HUES6 (cell line): ENCODE data around the gene DSTN.

Experiments
- H3K27ac ChIP-seq: 2 replicates; pipeline ENCODE4 v1.7.0; 2013; ENCODE audit warnings: low read depth, mild to moderate bottlenecking, low read length, inconsistent platforms
- H3K27me3 ChIP-seq: 2 replicates; pipeline ENCODE4 v1.6.1; 2013; ENCODE audit warnings: low read length; ENCODE audit not compliant: control insufficient read depth, insufficient read depth
- H3K36me3 ChIP-seq: 2 replicates; pipeline ENCODE4 v1.6.1; 2013; ENCODE audit warnings: low read length; ENCODE audit not compliant: control insufficient read depth, insufficient read depth
- H3K4me1 ChIP-seq: 2 replicates; pipeline ENCODE4 v1.6.1; 2013; ENCODE audit warnings: low read length; ENCODE audit not compliant: control insufficient read depth, insufficient read depth
- H3K4me3 ChIP-seq: 2 replicates; pipeline ENCODE4 v1.5.1; 2013; ENCODE audit warnings: low read depth, low read length
- H3K9ac ChIP-seq: one replicate; pipeline ENCODE4 v1.6.1; 2013; ENCODE audit warnings: mild to moderate bottlenecking, low read length
- H3K9me3 ChIP-seq: 2 replicates; pipeline ENCODE4 v1.6.1; 2013; ENCODE audit warnings: low read depth, low read length; ENCODE audit not compliant: control insufficient read depth, insufficient read depth

DSTN gene

GRCh38 chr20:17545127-17545526 lies 24.7 kb upstream of the DSTN start:
- Histone ChIP-seq H3K4me1 (no peaks in the 10 kb centered on the region), H3K4me3 (no peak overlapping the region), H3K36me3 (no peaks in the 10 kb centered on the region), H3K9me3 (no peaks in the 10 kb centered on the region), H3K27ac (no peak overlapping the region), H3K9ac (no peak overlapping the region), H3K27me3 (no peaks in the 10 kb centered on the region)

DNA sequence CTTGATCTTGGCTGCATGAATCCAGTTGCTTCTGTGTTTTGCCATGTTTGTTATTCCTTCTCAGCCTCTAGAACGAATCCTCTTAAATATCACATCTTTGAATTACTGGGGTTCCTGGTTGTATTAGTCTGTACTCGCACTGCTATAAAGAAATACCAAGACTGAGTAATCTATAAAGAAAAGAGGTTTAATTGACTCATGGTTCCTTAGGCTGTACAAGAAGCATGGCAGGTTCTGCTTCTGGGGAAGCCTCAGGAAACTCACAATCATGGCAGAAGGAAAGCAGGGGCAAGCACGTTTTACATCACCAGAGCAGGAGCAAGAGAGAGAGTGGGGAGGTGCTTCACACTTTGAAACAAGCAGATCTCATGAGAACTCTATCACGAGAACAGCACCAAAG lies 20.7 kb upstream of the DSTN start:
- no peak overlapping the region for H3K9ac ChIP-seq
- no peaks in the 10 kb centered on the region for H3K4me1 ChIP-seq
- no peaks in the 10 kb centered on the region for H3K27me3 ChIP-seq
- no peak overlapping the region for H3K4me3 ChIP-seq
- no peak overlapping the region for H3K27ac ChIP-seq
- H3K36me3 ChIP-seq, result no peaks in the 10 kb centered on the region
- H3K9me3 ChIP-seq, result no peaks in the 10 kb centered on the region

DNA sequence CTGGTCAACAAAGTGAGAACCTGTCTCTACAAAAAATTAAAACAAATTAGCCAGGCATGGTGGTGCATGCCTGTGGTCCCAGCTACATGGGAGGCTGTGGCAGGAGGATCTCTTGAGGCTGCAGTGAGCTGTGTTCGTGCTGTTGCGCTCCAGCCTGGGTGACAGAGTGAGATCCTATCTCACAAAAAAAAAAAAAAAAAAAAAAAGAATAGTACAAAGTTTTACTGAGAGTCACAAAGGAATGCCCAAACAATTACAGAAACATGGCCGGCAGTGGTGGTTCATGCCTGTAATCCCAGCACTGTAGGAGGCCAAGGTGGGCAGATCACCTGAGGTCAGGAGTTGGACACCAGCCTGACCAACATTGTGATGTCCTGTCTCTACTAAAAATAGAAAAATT lies 14.8 kb upstream of the DSTN start:
- no peak overlapping the region for H3K27ac ChIP-seq
- no peaks in the 10 kb centered on the region for H3K27me3 ChIP-seq
- no peak overlapping the region for H3K9ac ChIP-seq
- no peak overlapping the region for H3K4me3 ChIP-seq
- H3K36me3 ChIP-seq, result no peaks in the 10 kb centered on the region
- H3K4me1 ChIP-seq, result peaks cover 27% of the 10 kb centered on the region
- no peaks in the 10 kb centered on the region for H3K9me3 ChIP-seq

DNA sequence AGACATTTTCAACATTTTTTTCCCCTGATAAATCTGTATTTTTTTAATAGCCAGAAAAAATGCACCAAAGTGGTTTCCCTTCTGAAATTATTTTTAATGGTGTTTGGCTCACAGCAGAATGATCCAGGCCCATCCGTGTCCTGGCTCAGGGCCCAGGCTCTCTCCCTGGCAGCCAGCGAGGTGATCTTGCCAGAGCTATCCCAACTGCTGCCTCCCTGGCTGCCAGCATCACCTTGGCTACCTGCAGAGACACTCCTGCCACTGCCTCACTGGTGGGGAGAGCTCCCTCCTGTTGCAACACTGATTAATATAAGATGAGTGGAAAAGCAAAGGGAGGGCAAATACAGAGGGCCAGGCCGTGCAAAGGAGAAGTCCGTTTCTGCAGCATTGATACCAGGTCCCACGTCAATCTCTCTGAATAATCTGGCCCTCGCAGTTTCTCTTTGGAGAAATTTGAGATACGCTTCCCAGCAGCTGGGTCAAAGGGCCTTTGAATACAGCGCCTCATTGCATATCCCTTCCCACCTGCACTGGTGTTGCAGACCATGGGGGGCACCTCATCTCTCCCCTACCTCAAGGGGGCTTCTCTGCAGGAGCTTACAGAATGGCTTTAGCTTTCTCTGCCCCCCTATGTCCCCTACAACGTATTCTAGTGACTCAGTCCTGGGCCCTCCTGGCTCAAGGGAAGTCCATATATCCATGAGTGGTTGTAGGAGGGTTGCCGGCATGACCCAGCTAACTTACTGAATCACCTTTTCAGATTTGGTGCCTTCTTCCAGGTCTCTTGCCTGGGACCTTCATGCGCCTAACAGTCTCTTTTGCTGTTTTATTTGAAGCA lies 12.8 kb upstream of the DSTN start:
- H3K4me1 ChIP-seq, result peaks cover 27% of the 10 kb centered on the region

GRCh38 chr20:17557675-17558006 lies 12.2 kb upstream of the DSTN start:
- Histone ChIP-seq H3K4me1 (peaks cover 27% of the 10 kb centered on the region), H3K27ac (no peak overlapping the region), H3K27me3 (no peaks in the 10 kb centered on the region), H3K9me3 (no peaks in the 10 kb centered on the region), H3K4me3 (no peak overlapping the region), H3K36me3 (no peaks in the 10 kb centered on the region), H3K9ac (no peak overlapping the region)

More for the DNA sequence above, 12.8 kb upstream of the DSTN start:
- H3K9ac ChIP-seq, result no peak overlapping the region
- H3K9me3 ChIP-seq, result no peaks in the 10 kb centered on the region
- no peaks in the 10 kb centered on the region for H3K36me3 ChIP-seq
- no peak overlapping the region for H3K27ac ChIP-seq
- H3K4me3 ChIP-seq, result no peak overlapping the region
- no peaks in the 10 kb centered on the region for H3K27me3 ChIP-seq

- peaks cover 31% of the 10 kb centered on the region for H3K4me1 ChIP-seq
- no peaks in the 10 kb centered on the region for H3K36me3 ChIP-seq
- no peak overlapping the region for H3K9ac ChIP-seq
- H3K27me3 ChIP-seq, result no peaks in the 10 kb centered on the region
- H3K4me3 ChIP-seq, result no peak overlapping the region
- no peaks in the 10 kb centered on the region for H3K9me3 ChIP-seq
- H3K27ac ChIP-seq, result peak overlapping the region; percentile 70; the same call in 1 of the 2 replicates
These were observed 11.5 kb upstream of the DSTN start for GRCh38 chr20:17558154-17558940.

DNA sequence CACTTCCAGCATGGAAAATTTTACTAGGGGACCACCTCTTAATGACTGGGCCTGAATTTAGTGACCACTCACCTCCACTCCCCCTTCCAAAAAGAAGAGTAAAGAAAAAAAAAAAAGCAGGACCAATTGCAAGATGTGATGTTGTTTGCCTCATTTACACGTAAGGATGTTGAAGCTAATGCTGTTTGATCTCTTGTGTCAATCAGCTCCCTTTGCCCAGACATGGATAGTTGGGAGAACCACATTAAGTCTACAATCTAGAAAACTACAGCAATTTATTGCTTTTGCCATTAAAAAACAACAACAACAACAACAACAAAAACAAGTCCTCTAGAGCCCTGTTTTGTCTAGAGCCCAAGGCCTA lies 11.0 kb upstream of the DSTN start:
- Histone ChIP-seq H3K9me3 (no peaks in the 10 kb centered on the region), H3K4me3 (no peak overlapping the region), H3K27ac (peak overlapping the region; percentile 42; the same call in 1 of the 2 replicates), H3K4me1 (peaks cover 31% of the 10 kb centered on the region), H3K27me3 (no peaks in the 10 kb centered on the region), H3K36me3 (no peaks in the 10 kb centered on the region), H3K9ac (no peak overlapping the region)

DNA sequence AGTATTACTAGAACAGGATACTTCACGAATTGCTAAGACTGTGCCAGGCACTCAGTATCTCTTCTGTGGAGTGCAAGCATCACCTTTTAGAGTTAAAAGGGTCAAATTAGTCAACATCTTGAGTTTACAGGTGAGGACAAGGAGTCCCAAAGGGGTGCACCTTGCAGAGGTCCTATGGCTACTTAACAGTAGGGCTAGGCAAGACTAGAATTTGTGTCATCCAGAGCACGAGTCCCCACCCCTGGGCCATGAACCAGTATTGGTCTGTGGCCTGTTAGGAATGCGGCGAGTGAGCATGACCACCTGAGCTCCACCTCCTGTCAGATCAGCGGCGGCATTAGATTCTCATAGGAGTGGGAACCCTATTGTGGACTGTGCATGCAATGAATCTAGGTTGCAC lies 10.5 kb upstream of the DSTN start:
- Histone ChIP-seq H3K4me1 (peaks cover 31% of the 10 kb centered on the region), H3K27me3 (no peaks in the 10 kb centered on the region), H3K27ac (peak overlapping the region; percentile 42; the same call in 1 of the 2 replicates), H3K4me3 (no peak overlapping the region), H3K9ac (no peak overlapping the region), H3K9me3 (no peaks in the 10 kb centered on the region), H3K36me3 (no peaks in the 10 kb centered on the region)

GRCh38 chr20:17560344-17561074 lies 9.4 kb upstream of the DSTN start:
- Histone ChIP-seq H3K4me1 (peaks cover 31% of the 10 kb centered on the region), H3K27ac (no peak overlapping the region), H3K4me3 (no peak overlapping the region), H3K9me3 (no peaks in the 10 kb centered on the region), H3K36me3 (no peaks in the 10 kb centered on the region), H3K27me3 (no peaks in the 10 kb centered on the region), H3K9ac (no peak overlapping the region)

- Histone ChIP-seq H3K27ac (no peak overlapping the region), H3K36me3 (no peaks in the 10 kb centered on the region), H3K9ac (no peak overlapping the region)
These were observed 7.0 kb upstream of the DSTN start for GRCh38 chr20:17562804-17563305.

More at GRCh38 chr20:17562804-17563305, 7.0 kb upstream of the DSTN start:
- peaks cover 20% of the 10 kb centered on the region for H3K4me1 ChIP-seq
- no peaks in the 10 kb centered on the region for H3K27me3 ChIP-seq
- no peak overlapping the region for H3K4me3 ChIP-seq
- peaks cover 4% of the 10 kb centered on the region; the same call in 1 of the 2 replicates for H3K9me3 ChIP-seq
